Lower leg skin (tissue), 4 donors: ENCODE results near the gene STK38L. TPM values are rescaled to one million over a fixed set of nuclear protein-coding genes. Genes with fewer than 3 reads are reported as not detected.

Experiments
- DNase-seq, 2 donors: peaks; one replicate each; pipeline ENCODE4 v3.0.0-alpha.2; 2019; ENCODE audit warnings: low spot score in 2 of 2
- H3K4me3 ChIP-seq: fragments of 200-600 bp; sonication (generic); 2 replicates; pipeline ENCODE4 v1.5.1; 2017; ENCODE audit warnings: mild to moderate bottlenecking, low read depth; ENCODE audit not compliant: poor library complexity, severe bottlenecking
- CTCF ChIP-seq, 3 donors: fragments of 450-650 bp; IDR thresholded peaks; one replicate each; pipeline ENCODE4 v1.5.1; 2016; ENCODE audit warnings: antibody characterized with exemption in 3 of 3, mild to moderate bottlenecking in 3 of 3, moderate library complexity in 2 of 3
- POLR2A ChIP-seq, 2 donors: fragments of 450-650 bp; IDR thresholded peaks; one replicate each; pipeline ENCODE4 v1.6.1; 2016 to 2017; ENCODE audit warnings: antibody characterized with exemption in 2 of 2, mild to moderate bottlenecking in 1 of 2, moderate library complexity in 1 of 2
- WGBS, 2 donors: methylation state at CpG; one replicate each; pipeline ENCODE4 v1.1.5; 2018; 5-methylcytosine and 5-hydroxymethylcytosine counted together
- intact Hi-C: fragments of 100-400 bp; cut with DNase I; formaldehyde crosslinking; loops from one replicate; pipeline ENCODE4 v1.15.0; 2023; ENCODE audit warnings: low total_unique reads
- total RNA-seq, 4 donors: library from RNA; depleted of rRNA; stranded (reverse); fragments of >200 nt; gene quantifications; one replicate each; pipeline ENCODE4 v1.1.0, GENCODE V29; 2016

The STK38L gene
- total RNA-seq, 4 donors from 2014 or later, result 19.1 to 39.2 (median 27.1) TPM

- H3K4me3 ChIP-seq, result no peak overlapping the region
- 8 to 20% methylated on average over 3 of the region's 3 CpGs for WGBS, 2 donors
Measured at GRCh38 chr12:27331927-27332324, 87.8 kb downstream of the STK38L start.

GRCh38 chr12:27332407-27332713 lies 88.3 kb downstream of the STK38L start:
- intact Hi-C loops, result no loop called here
- TF ChIP-seq CTCF (IDR thresholded peaks at IDR 0.05) (no peak), POLR2A (IDR thresholded peaks at IDR 0.05) (no peak)
- WGBS, 2 donors, result 8 to 15% methylated on average over 10 of the region's 10 CpGs
- peak overlapping the region; percentile 69 for H3K4me3 ChIP-seq
- DNase-seq, result no peak

More at GRCh38 chr12:27331927-27332324, 87.8 kb downstream of the STK38L start:
- intact Hi-C loops, result no loop called here
- DNase-seq, result no peak
- TF ChIP-seq CTCF (IDR thresholded peaks at IDR 0.05), result no peak
- no peak for TF ChIP-seq POLR2A (IDR thresholded peaks at IDR 0.05)

GRCh38 chr12:27332714-27333402 lies 88.8 kb downstream of the STK38L start, which contains the start of gene BMAL2:
BMAL2 (plus strand) TSS chr12:27332836; CDS start chr12:27333073, 237 bp downstream.
- intact Hi-C loops, result no loop called here
- no peak for DNase-seq
- TF ChIP-seq POLR2A (IDR thresholded peaks at IDR 0.05) (no peak), CTCF (IDR thresholded peaks at IDR 0.05) (no peak)
- WGBS, 2 donors, result 0% methylated on average over 13 to 37 of the region's 96 CpGs
- peak within 1 kb of the TSS; percentile 69 for H3K4me3 ChIP-seq

- TF ChIP-seq CTCF (IDR thresholded peaks at IDR 0.05), result no peak
- no peak for TF ChIP-seq POLR2A (IDR thresholded peaks at IDR 0.05)
- peak overlapping the region; percentile 69 for H3K4me3 ChIP-seq
- 2% methylated on average over 33 to 36 of the region's 40 CpGs for WGBS, 2 donors
- DNase-seq, result no peak
- intact Hi-C loops, result no loop called here
Measured at GRCh38 chr12:27333403-27334009, 89.4 kb downstream of the STK38L start.

- TF ChIP-seq CTCF (IDR thresholded peaks at IDR 0.05) (no peak), POLR2A (IDR thresholded peaks at IDR 0.05) (no peak)
- no peak overlapping the region for H3K4me3 ChIP-seq
- WGBS, 2 donors, result 70 to 74% methylated on average over 7 of the region's 7 CpGs
- intact Hi-C loops, result no loop called here
- no peak for DNase-seq
Measured at GRCh38 chr12:27334042-27334720, 90.1 kb downstream of the STK38L start.
